Stimulated activated CD4-positive, alpha-beta T cell treated with anti-CD3 and anti-CD28 coated beads, Interleukin-15, amount 100 ng/mL, for 24 hours (primary cell): ENCODE results near the gene ABCC8.

Experiments used
- DNase-seq: peaks from one replicate; pipeline ENCODE4 v3.0.0-alpha.2; 2020

ABCC8 gene

DNA sequence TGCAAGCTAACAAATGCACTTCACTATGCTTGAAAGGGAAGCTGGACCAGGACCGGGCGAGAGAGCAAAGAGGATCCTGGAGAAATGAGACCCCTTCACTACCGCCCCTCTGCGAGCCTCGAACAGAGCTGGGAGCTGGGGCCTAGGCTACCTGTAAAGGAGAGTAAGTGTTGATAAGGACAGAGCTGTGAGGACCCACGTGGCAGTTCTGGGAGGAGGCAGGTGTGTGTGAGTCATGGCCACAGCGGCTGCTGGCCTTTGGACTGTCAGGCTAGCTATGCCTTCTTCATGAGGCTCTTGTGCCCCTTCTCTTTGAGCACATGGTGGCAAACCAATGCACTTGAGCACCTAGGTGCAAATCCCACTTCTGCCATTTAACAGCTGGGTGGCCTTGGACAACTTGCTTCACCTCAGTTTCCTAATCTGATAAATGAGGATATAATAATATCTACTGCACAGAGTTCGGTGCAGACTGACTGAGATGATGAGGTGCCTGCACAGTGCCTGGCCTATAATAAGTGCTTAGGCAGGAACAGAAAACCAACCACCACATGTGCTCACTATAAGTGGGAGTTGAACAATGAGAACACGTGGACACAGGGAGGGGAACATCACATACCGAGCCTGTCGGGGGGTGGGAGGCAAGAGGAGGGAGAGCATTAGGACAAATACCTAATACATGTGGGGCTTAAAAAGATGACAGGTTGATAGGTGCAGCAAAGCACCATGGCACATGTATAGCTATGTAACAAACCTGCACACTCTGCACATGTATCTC lies 52.9 kb downstream of the ABCC8 start:
- DNase-seq: no peak

DNA sequence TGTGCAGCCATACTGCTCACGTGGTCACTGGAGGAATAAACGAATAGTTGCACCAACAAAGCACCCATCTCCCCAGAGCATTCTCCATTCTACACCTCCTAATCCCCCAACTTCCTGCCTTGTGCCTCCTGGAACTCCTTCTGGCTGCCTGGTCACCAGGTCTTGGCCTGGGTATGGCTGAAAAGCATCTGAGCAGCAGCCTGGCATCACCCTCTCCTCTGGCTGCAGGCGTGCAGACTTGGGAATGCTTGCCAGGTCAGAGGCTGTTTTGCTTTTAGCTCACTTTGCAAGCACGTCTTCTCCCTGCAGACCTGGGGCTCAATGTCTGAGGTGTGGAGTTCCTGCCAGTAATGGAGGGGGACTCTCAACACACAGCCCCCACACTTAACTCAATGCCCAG lies 54.9 kb downstream of the ABCC8 start:
- DNase-seq: no peak

DNA sequence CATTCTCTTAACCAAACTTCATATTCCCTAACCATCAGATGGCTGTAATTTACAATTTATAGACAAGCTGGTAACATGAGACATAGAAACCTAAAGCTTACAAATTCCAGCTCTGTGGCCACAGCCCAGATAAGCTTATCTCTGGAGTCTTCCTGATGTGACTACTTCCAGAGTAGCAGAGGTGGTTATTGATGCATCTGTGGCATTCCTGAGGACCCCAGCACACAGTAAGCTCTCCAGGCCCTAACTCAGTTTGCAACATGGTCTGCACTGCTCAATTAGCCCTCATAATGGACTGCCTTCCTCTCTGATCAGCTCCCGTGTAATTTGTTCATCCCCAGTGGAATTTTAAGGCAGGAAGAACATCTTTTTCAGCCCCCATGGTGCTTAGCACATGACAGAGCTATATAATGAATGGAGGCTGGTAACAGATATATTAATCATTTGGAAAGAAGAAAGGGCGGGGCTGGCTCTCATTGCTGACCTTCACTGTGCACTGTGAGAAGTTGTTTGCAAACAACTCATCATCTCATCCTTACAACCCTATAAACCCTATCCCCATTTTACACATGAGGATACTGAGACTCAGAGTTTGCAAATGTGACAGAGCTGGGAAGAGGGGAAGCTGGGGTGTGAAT lies 58.1 kb downstream of the ABCC8 start:
- DNase-seq: no peak

DNA sequence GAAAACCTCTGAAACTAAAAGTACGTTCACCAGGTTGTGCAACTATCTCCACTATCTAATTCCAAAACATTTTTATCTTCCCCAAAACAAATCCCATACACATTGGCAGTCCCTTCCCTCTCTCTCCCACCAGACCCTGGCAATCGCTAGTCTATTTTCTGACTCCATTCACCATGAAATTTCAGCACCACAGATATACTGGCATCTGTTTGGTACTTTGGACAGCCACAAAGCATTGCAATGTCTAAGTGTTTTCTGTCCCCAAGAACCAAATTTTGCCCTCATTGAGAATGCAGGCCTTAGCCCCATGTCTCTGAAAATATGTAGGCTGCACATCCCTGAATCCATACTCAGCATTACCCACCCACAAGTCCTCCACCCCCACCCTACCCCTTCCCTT lies 60.2 kb downstream of the ABCC8 start:
- no peak for DNase-seq

DNA sequence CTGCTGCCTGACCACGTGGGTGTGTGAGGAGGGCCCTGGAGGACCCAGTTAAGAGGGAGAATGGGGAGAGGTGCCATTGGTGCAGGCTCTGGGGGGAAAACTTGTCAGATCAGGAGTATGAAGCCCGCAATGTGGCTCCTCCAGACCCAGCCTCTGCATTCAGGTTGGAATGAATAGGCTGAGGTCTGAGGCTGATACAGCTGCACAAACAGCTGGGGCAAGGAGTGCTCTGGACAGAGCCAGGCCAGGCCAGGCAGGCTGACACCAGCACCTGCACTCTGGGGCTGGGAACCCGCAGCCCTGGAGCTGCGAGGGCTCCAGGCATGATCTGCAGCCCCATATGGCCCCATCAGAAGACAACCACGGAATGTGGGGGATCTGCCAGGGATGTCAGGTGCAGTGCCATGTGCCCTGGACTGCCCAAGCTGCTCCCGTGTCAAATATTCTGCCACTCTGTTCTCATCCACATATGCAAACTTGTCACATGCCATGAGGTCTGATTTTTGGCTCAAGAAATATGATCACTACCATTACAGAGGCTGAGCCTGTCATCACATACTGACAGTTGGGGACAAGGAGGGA lies 61.0 kb downstream of the ABCC8 start:
- no peak for DNase-seq

DNA sequence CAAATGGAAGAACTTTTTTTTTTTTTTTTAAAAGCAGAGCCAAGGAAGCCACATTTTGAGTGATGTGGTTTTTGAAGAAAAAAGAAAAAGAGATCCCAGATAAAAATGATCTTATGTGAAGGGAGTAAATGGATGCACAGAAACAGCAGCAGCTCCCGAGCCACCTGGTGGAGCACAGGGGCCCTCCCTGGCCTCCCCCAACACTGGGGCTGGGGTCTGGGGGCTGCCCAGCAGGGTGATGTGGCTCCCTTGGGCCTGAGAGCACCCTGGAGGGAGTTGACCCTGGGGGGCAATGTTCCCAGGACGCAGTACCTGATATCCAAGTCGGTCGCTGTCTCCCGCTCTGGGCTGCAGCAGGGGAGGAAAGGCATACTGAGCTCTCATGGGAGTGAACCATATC lies 61.7 kb downstream of the ABCC8 start:
- DNase-seq: no peak

DNA sequence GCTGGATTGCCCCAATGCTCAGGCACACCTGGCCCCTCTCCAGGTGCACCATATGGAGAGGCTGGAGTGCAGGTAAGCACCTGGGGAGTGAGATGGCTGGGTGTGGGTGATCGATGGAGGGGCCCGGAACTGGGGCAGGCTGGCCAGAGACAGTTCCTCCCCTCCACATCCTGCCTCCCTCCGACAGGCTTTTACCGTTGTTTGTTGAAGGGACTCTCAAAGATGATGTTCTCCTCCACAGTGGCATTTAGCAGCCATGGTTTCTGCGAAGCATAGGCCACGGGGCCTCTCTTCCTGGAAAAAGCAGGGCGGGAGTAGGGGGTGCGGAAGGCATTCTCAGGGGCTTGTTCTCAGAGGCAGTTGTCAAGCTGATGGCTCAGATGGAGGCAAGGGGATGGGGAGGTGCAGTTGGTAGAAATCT lies 62.3 kb downstream of the ABCC8 start:
- DNase-seq: no peak

DNA sequence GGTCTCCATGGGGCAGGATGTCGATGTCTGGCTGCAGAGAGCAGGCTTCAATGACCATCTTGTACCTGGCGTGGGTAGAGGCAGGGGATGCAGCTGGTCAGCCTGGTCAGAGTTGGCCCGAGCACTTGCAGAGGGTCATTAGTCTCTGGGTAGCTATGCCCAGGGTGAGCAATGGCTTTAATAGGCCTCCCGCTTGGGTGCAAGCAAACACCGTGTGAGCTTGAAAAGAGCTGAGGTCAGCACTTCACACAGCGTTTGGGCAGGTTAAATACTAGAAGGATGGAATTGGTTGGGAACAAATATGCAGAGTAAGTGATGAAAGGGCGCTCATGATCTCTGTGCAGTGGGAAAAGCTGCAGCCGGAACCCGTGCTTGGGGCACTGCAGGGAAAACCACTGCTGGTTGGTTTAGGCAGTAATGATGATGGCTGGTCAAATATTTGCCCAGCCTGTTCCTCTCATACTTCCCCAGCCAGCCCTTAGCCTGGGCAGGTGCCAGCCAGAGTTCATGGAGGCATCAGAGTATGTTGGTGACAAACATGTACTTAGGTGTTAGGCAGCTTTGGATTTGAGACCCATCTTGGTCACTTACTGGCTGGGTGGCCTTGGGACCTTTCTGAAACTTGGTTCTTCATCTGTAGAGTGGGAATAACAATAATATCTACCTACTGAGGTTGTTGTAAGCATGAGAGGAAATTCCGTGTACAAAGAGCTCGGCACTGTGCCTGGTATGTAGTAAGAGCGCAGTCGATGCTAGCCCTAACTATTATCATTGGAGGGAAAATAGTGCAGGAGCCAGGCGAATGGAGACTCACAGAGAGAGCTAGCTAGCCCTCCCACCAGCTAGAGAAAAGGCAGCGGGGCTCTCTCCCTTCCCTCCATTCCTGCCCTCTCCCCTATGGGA lies 63.0 kb downstream of the ABCC8 start:
- DNase-seq: no peak

DNA sequence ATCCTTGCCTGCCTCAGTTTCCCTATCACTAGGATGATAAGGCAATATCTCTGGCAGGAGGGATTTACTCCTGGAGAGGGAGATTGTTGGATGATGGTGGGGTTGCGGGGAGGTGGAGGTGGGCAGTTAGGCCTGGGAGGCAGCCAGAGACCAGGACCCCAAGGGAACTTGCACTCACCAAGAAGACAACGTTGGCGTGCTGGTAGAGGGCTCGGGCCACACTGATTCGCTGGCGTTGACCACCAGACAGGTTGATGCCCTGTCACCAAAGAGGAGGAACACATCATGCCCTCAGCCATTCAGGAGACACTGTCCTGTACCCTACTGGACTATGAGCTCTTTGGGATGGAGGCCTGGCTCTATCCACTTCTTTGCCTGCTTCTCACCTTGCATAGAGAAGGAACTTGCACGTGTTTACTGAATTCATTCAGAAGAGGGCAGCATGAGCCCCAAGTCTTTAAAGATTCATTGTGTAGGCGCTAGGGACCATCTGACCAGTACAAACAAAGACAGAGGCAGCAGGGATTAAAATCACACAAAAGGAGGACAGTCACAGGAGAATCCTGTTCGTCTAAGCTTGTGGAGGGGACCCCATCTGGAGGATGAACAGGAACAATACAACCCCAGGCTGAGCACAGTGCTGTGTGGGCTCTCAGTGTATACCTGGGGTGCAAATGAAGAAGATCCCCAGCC lies 64.0 kb downstream of the ABCC8 start:
- DNase-seq: no peak

DNA sequence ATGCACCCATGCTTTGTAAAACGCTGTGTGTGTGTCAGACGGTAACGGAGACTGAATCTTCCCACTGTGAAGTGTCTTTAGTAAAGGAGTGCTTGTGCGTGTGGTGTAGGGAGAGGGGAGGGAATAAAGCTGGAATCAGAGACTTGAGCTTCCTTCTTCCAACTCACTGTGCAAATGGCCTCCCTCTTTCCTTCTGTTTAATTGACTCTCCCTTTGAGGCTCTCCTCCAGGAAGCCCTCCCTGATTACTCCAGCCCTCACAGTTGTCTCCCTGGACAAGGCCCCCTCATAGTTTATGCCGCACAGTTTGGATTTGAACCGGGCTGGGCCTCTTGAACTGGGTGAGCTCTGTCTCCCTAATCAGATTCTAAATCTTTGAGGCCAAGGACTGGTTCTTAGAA lies 65.2 kb downstream of the ABCC8 start:
- DNase-seq: no peak

DNA sequence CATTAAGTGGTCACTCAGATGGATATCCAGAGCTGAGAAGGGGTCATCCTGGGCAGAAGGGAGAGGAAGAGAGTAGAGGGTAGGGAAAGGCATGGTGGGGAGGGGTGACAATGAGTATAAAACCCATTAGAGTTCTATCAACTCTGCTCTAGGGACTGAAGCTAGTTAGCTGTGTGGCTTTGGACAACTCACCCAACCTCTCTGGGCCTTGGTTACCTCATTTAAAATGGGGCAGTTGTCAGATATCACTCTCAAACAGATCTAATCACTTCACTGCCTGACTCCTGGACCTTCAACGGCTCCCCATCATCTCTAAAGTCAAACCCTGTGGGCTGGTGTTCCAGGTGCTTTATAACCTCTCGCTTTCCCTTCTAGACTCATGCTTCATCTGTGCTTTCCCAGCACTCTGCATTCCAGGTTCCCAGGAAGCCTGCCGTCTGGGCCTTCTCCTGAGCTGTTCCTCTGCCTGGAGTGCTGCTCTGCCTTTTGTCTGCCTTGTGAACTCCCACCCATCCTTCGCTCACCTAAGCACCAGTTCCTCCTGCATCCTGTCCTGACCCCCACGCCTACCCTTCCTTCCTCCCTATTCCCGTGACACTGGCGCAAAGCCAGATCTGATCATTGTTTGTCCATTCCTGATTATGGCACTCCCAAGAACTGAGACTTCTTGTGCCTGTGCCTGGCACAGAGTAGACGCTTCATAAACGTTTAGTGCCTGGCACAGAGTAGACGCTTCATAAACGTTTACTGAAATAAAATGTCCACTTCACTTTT lies 65.9 kb downstream of the ABCC8 start:
- DNase-seq: no peak

DNA sequence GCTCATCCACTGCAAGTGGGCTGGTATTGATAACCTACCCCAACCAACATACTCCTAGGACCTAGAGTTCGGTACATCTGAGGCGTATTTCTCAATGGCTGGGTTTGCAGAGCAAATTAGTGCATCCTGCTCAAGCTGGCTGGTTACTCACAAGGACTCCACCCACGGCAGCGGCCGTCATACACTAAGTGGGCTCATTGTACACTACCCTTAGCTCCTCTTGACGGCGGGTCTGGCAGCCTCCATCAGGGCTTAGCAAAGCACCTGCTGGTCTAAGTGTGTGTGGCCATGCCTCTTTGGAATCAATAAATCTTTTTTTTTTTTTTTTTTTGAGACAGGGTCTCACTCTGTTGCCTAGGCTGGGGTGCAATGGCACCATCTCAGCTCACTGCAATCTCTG lies 68.0 kb downstream of the ABCC8 start:
- DNase-seq: no peak

DNA sequence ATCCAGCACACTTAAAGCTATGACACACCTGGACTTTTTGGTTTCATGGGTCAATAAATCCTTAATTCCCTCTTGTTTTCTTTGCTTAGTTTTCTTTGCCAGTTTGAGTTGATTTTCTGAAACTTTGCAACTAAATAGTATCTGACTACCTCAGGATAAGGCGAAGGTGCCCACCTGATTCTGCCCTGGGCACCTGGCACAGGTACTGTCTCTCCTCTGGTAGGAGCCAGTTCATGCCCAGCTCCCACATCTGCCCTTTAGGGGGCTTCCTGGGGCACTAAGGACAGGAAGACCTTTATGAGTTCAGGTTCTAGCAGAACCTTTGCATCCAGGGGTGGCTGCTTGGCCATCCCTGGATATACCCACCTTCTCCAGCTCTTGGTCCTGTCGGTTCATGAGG lies 68.6 kb downstream of the ABCC8 start:
- no peak for DNase-seq

DNA sequence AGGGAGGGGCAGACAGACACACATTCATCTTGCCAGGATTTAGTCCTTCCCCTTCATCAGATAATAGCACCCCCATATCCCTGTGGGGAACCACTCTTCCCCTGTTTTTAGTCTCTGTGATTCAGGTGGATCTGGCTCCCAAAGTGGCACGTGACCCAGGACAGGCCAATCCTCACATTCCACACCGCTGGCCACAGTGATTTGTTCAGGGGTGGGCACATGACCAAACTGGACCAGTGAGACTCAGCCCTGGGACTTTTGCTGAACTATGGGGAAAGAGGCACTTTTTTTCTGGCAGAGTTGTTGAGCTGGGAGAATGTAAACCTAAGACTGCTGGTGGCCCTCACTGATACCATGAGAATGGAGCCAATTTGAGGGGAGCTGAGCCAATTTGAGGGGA lies 69.1 kb downstream of the ABCC8 start:
- no peak for DNase-seq

DNA sequence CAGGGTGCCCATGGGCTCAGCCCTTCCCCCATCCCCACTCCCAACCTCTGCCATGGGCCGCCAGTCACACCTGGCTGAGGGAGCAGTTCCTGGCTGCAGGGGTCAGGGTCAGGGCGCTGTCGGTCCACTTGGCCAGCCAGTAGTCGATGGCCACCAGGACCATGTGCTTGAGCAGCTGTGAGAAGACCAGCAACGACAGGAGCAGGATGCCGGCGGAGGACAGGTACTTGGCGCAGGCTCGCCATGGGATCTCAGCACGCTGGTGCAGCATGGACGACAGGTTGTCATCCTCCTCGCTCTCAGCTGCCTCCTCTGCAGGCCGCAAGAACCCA lies 69.9 kb downstream of the ABCC8 start:
- DNase-seq: no peak

DNA sequence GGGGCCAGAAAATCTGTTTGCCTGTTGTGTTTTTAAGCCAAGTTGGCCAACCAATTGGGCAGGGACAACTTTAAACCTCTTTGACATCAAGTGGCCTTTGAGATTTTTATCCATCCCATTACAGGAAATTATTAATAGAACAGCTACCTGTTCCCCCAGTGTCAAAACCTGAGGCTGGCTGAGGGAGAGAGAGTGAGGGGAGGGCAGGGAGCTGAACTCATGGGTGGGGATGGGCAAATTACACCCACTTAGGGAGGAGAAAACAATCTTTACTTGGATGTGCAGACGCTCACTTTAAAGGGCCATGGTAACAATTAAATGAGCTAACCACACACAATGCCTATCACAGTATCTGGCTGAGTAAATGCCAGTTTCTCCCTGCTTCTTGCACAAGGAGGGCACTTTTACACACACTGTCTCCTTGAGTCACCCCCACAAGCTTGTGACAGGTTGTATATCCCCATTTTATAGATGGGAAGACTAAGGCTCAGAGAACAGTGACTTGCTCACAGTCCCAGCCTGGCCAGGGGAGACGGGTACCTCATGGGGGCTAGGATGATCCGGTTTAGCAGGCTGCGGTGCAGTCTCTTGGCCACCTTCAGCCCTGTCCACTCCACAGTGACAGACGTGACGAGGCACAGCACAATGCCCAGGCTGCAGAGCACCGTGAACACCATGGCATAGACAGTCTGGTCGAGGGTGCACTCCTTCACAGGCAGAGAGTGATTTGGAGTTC lies 70.4 kb downstream of the ABCC8 start:
- DNase-seq: no peak

DNA sequence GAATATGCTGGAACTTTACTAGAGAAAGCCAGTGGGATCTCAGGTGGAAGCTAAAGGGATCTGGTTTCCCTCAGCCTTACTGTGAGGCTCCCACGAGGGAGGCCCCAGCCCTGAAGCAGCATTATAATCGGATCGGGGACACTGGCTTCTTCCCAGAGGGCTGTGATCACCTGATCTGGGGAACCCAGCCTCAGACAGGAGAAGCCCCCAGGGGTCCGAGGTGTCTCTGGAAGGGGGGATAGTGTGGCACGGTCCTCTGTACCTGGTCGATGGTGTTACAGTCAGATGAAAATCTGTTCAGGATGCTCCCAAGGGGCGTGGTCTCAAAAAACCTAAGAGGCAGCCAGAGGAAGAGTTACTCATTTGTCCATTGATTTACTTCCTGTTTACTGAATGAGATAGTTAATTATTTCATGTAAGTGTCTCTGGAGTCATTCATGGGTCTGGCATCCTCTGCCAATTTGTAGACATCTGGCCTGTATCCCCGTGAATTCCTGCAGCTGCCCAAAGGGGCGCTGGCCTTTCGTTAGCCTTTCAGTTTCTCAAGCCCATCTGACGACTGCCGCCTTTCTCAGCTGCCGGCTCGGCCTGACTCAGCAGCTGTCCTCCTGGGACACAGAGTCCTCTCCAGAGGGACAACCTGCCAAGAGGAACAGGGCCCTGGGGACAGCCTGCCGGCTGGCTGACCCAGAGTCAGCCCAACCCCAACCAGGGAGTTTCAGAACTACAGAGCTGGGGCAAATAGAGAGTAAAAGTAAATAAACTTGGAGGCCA lies 71.2 kb downstream of the ABCC8 start:
- no peak for DNase-seq

DNA sequence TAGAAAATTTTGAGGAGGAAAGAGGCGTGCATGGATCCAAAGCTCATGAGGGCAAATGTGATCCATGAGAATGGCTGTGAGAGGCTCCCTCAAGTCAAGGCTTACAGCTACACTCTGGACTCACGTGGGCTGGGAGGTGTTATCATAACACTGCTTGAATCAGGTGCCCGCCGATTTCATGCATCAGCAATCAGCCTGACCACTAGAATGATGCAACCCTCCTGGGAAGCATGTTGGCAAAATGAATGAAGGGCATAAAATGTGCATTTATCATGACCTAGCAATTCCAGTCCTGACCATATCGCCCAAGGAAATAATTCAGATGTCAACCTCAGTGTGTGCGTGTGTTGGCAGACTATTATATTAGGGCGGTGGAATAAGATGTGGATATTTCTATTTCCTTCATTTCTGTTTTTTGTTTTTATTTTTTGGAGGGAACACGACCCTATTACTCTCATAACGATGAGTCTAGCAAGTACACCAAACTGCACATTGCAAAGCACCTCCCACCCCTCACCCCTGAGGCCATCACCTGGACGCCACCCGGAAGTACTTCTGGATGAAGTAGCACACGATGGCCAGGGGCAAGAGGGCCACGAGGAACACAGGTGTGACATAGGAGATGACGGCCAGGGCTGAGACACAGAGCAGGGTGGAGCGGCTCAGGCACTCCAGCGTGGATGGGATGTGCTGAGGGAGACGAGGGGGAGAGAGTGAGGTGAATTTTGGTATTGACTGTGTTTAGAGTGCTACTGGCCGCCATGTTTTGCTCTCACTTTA lies 72.5 kb downstream of the ABCC8 start:
- DNase-seq: no peak

DNA sequence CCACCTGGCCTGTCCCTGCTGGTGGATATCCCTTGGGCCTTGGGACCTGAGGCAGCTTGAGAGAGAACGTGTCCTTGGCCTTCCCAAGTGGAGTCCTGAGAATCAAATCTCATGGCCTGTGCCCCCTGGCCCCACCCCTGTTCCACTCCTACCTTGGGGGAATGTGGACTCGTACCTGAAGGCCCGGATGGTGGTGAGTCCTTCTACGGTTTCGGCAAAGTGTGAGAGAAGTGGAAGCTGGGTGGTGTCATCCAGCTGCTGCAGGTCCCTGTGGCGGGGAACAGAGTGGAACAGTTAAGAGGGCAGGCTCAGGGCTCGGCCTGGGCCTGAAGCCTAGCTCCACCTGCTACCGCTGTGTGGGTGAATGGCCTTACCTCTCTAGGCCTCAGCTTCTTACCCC lies 74.2 kb downstream of the ABCC8 start:
- DNase-seq: no peak

DNA sequence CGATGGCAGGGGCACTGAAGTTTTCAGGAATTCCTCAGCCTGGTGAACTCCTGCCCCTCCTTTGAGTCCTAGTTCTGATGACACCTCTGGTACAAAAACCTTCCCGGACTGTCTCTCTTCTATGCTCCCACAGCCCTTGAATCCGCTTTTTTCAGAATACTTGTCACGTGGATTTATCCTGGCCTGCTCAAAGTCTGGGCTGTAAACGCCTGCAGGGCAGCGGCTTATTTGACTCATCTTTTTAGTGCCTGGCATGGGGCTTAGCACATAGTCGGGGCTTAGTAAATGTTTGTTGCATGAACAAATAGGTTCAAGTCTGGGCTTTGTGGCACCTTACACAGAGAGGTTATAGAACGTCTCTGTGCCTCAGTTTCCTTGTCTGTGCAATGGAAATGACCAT lies 74.8 kb downstream of the ABCC8 start:
- DNase-seq: no peak
